HTERT RPE-1 (cell line): ENCODE measurements around the gene AIRE.
"Not testable (repeated sequence)": the region's sequence is repeated elsewhere in the genome, so short reads cannot be mapped to it uniquely, and the experiment has no call there.

ENCODE experiments used
- in situ Hi-C: fragments of 300-500 bp; cut with MboI; formaldehyde crosslinking; loops from 4 replicates; pipeline ENCODE4 v1.14.3; 2020; ENCODE audit warnings: low sequenced_read_pairs

The AIRE gene

GRCh38 chr21:44334329-44335030 lies 48.8 kb downstream of the AIRE start:
- in situ Hi-C loops = no loop called here

- in situ Hi-C loops = no loop called here
Measured at GRCh38 chr21:44335266-44336059, 49.8 kb downstream of the AIRE start.

GRCh38 chr21:44337449-44337848 lies 51.8 kb downstream of the AIRE start:
- in situ Hi-C loops = no loop called here

GRCh38 chr21:44337941-44338895 lies 52.5 kb downstream of the AIRE start:
- in situ Hi-C loops = no loop called here

DNA sequence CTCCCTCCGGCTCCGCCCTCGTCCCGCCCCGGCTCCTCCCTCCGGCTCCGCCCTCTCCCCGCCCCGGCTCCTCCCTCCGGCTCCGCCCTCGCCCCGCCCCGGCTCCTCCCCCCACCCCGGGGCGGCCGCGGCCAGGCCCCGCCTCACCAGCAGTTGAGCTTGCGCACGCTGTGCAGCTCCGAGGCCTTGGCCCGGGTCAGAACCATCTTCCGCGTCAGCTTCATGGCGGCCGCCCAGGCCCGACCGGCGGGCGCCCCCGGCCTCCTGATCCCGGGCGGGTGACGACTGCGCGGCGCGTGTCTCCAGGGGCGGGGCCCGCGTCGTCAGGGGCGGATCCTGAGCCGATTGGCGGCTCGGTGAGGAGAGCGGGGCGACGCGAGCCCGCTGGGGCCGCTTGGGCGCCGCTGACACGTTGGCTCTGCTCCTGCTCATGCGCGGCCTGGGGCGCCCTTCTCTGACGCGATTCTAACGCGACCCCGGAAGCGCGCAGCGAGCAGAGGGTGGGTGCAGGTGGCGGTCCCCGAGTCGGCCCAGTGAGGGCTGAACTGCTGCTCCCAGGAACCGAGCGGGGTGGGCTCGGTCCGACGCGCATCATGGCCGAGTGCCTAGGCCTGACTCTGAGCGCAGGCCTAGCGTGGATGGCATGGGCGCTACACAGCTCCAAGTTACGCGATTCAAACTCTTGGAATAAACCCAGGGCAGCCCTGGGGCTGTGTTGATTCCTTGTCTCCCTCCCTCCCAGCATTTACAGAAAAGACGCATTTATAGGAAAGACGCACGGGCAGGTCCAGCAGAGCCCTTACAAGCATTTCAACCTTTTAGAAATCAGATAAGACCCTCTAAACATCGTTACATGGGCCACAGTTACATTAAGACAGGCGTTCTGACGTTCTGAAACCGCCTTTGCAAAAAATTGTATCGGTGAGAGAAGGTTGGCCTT lies 53.6 kb downstream of the AIRE start, which contains the start of gene CFAP410:
CFAP410 (minus strand) TSS at position 420 of the 940 bp plus-strand sequence; CDS start at position 224, 196 bp downstream.
- in situ Hi-C loops = no loop called here

DNA sequence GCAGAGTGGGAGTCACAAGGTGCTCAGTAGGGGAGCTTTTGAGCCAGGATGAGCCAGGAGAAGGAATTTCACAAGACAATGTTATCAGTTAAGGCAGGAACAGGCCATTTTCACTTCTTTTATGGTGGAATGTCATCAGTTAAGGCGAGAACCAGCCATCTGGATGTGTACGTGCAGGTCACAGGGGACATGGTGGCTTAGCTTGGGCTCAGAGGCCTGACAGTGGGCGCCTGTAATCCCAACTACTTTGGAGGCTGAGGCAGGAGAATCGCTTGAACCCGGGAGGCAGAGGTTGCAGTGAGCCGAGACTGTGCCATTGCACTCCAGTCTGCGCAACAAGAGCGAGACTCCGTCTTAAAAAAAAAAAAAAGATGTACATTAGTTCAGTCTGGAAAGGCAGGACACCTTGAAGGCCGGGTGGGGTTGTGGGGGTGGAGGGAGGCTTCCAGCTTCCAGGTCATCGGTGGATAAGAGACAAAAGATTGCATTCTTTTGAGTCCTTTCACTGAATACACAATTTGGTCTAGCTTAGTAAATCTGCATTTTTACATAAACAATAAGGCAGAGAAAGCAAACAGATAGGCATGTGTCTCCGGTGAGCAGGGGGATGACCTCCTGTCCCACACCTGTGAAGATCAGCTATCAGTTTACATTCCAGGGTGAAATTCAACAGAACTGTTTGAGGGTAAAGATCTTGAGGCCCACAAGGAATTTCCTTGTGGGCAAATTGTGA lies 56.2 kb downstream of the AIRE start:
- in situ Hi-C loops = not testable (repeated sequence)

- in situ Hi-C loops = not testable (repeated sequence)
Measured at GRCh38 chr21:44342981-44343380, 57.3 kb downstream of the AIRE start.

- in situ Hi-C loops = no loop called here
Measured at GRCh38 chr21:44344541-44345183, 59.0 kb downstream of the AIRE start.

- in situ Hi-C loops = no loop called here
Measured at GRCh38 chr21:44345495-44345894, 59.8 kb downstream of the AIRE start.

DNA sequence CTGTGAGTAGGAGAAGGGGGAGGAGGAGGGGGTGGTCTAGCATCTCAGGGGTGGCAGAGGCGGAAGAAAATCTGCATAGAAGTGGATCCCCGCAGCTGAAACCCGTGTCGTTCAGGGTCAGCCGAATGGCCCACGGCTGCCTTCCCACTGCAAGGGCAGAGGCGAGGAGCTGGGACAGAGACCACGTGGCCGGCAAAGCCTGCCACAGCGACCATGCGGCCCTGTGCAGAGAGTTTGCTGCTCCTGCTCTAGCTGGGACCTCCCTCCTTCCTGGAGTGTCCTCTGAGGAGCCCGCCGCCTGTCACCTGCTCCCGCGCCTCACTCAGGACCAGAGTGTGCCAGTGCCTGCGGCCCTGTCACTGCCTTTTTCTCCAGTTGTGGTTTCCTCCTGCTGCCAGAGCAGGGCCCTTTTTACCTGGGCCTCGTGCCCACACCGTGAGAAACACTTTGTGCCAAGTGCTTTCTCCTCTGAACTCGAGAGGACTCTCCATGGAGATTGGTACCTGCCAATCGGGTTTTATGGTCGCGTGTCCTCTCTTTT lies 62.3 kb downstream of the AIRE start:
- in situ Hi-C loops = no loop called here
